Prostate gland (tissue), 2 donors: ENCODE results near the gene PEX14.

Experiments used
- POLR2A ChIP-seq: fragments of 450-650 bp; IDR thresholded peaks from one replicate; pipeline ENCODE4 v1.6.1; 2016; ENCODE audit warnings: antibody characterized with exemption, mild to moderate bottlenecking
- TF ChIP-seq, protein P1 (sequence below), 4 experiments: fragments of 200-600 bp in 2 of 4; fragments of 450-650 bp in 2 of 4; sonication (generic) in 2 of 4; IDR thresholded peaks; 1 replicate in 3 of 4; 2 replicates in 1 of 4; pipeline ENCODE4 v1.5.1; 2016 to 2019; ENCODE audit warnings: antibody characterized with exemption in 4 of 4, mild to moderate bottlenecking in 2 of 4, moderate library complexity in 2 of 4

DNA sequence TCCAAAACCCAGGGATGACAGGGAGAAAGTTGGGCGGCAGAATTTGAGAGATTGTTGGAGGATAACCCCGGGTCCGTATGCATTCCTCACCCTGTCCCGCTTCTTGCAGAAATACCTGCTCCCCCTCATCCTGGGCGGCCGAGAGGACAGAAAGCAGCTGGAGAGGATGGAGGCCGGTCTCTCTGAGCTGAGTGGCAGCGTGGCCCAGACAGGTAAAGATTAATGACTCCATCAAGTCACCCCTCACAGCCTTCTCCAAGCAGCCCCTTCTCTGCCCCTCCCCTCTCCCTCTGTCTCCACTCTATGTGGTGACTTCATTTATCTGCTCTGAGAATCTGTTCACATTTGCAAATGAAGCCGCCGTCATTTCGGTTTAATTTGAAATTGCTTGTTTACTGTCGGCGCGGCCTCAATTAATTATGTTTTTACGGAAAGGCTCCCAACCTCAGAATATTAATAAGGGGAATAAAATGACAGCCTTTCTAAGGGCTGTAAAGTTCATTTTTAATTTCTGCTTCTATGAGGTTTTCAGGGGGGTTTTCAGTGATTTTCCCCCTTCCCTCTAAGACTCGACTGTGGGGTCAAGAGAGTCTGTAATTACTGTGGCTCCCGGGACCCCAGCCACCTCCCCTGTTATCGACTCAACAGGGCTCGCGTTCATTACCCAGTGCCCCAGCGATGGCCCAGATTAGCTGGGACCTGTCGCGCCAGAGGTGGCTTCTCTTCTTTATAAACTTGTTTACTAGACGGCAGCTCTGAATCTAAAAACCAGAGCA lies 148.3 kb downstream of the PEX14 start:
- TF ChIP-seq, protein P1, sequence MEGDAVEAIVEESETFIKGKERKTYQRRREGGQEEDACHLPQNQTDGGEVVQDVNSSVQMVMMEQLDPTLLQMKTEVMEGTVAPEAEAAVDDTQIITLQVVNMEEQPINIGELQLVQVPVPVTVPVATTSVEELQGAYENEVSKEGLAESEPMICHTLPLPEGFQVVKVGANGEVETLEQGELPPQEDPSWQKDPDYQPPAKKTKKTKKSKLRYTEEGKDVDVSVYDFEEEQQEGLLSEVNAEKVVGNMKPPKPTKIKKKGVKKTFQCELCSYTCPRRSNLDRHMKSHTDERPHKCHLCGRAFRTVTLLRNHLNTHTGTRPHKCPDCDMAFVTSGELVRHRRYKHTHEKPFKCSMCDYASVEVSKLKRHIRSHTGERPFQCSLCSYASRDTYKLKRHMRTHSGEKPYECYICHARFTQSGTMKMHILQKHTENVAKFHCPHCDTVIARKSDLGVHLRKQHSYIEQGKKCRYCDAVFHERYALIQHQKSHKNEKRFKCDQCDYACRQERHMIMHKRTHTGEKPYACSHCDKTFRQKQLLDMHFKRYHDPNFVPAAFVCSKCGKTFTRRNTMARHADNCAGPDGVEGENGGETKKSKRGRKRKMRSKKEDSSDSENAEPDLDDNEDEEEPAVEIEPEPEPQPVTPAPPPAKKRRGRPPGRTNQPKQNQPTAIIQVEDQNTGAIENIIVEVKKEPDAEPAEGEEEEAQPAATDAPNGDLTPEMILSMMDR (IDR thresholded peaks at IDR 0.05) = no peak
- TF ChIP-seq POLR2A = no peak
